Epithelial cell of esophagus (primary cell): ENCODE measurements around the gene EHD3.

Experiments
- DNase-seq: peaks from one replicate; pipeline ENCODE4 v3.0.0; 2010; ENCODE audit warnings: low read depth
- H3K4me3 ChIP-seq: 2 replicates; pipeline ENCODE4 v1.5.1; 2011; ENCODE audit warnings: mild to moderate bottlenecking, low read length, control low read depth
- TF ChIP-seq, protein P1 (sequence below): IDR thresholded peaks from 2 replicates; pipeline ENCODE4 v1.5.1; 2011; ENCODE audit warnings: low read depth, mild to moderate bottlenecking, low read length, control low read depth, inconsistent platforms; ENCODE audit not compliant: insufficient read depth; ENCODE audit errors: missing control alignments

EHD3 gene

DNA sequence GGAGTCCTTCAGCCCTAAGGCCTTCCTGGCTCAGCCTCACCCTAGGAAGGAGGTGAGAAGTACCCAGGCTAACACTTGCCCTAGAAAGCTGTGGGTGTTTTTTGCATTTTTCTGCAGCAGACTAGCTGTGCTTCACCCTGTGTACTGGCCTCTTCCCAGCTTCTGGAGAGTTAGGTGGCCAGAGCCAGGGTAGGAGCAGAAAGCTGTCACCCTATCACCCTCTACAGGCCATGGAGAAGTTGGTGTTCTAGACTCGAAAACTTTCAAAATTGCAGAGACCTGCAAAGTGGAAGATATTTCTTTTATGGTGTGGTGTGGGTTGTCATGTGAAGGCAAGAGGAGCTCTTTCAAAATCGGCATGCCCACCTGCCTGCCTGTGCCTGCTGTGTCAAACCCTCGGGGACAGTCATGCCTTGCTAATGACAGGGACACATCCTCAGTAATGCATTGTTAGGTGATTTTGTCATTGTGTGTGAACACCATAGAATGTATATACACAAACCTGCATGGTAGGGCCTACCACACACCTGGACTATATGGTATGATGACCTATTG, 29.8 kb downstream of the EHD3 start:
- no peak for DNase-seq

DNA sequence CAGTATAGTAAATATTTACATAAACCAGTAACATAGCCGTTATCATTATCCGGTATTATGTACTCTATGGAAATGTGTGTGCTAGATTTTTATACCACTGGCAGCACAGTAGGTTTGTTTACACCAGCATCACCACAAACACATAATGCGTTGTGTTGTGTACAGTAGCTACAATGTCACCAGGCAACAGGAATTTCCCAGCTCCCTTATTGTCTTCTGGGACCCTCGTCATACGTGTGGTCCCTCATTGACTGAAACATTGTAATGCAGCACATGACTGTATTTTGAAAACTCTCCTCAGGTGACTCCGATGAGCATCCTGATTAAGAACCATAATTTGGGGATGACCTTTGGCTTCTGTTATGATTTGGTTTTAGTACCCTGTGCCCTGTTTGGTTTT, 31.3 kb downstream of the EHD3 start:
- no peak for DNase-seq
- H3K4me3 ChIP-seq, result no peak overlapping the region
- TF ChIP-seq, protein P1, sequence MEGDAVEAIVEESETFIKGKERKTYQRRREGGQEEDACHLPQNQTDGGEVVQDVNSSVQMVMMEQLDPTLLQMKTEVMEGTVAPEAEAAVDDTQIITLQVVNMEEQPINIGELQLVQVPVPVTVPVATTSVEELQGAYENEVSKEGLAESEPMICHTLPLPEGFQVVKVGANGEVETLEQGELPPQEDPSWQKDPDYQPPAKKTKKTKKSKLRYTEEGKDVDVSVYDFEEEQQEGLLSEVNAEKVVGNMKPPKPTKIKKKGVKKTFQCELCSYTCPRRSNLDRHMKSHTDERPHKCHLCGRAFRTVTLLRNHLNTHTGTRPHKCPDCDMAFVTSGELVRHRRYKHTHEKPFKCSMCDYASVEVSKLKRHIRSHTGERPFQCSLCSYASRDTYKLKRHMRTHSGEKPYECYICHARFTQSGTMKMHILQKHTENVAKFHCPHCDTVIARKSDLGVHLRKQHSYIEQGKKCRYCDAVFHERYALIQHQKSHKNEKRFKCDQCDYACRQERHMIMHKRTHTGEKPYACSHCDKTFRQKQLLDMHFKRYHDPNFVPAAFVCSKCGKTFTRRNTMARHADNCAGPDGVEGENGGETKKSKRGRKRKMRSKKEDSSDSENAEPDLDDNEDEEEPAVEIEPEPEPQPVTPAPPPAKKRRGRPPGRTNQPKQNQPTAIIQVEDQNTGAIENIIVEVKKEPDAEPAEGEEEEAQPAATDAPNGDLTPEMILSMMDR, result no peak

More for the DNA sequence above, 29.8 kb downstream of the EHD3 start:
- H3K4me3 ChIP-seq, result no peak overlapping the region
- TF ChIP-seq, protein P1, result no peak

DNA sequence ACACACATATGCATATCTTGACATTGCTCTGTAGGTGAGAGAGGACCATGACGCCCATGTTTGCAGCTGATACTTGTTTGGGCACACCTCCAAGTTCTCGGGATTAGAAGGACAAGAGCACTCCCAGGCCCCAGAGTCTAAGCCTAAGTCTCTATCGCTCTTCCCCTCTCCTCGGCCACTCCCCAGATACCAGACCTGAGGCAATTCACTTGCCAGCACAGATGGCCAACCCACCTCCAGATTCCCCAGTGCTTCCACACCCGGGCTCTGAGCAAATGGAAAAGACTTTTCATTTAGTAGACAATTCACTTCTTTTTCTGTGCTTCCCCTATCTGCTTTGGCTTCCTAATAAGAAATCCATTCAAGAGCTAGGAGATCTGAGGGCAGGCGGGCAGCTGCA, 32.9 kb downstream of the EHD3 start:
- no peak overlapping the region for H3K4me3 ChIP-seq
- DNase-seq, result peak; percentile 43
- TF ChIP-seq, protein P1, result no peak

DNA sequence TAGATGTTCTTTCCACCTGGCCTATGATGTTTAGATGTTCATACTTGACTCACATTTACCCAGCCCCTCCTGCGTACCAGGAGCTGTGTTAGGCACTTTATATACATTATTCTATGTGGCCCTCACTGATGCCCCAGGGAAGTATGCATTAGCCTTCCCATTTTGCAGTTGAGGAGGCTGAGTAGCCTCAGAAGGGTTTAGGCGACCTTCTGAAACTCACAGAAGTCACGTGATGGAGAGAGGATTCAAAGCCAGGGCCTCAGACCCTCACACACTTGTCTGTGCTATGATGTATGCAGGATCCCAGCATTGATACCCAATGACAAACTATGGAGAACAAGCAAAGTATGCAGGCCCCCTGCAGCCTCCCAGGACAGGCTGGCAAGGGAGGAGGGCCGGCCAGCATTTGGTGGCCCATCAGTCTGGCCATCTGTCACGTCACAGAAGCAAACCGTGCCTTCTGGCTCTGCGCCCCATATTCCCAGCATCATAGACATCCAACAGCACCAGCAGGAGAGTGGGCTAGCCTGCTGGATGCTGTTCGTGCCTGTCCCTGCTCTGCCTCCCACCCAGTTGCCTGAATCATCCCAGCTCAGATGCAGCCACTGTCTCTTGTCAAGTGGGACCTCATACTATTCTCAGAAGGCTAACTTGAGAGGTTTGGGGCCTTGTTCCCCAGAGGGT, 33.6 kb downstream of the EHD3 start:
- TF ChIP-seq, protein P1, result no peak
- H3K4me3 ChIP-seq, result no peak overlapping the region
- DNase-seq, result no peak

DNA sequence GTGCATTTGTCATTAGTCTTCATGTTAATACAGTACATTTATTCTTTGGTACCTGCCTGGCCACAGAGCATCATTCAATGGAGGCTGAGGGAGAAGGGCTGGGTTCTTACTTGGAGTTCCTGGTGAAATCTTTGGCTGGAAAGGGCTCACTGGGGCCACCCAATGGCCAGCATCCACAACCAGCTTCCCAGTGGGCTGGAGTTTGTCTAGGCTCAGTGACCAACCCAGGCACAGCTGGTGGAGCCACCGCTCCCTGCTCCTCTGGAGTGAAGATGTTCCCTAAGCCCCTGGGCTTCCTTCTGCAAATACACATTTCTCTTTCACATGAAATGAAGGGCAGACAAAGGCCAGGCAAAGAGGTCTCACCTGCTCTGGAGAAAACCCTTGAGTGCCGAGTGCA, 34.4 kb downstream of the EHD3 start:
- peak; percentile 14 for DNase-seq
- H3K4me3 ChIP-seq, result no peak overlapping the region
- TF ChIP-seq, protein P1, result peak; percentile 26

DNA sequence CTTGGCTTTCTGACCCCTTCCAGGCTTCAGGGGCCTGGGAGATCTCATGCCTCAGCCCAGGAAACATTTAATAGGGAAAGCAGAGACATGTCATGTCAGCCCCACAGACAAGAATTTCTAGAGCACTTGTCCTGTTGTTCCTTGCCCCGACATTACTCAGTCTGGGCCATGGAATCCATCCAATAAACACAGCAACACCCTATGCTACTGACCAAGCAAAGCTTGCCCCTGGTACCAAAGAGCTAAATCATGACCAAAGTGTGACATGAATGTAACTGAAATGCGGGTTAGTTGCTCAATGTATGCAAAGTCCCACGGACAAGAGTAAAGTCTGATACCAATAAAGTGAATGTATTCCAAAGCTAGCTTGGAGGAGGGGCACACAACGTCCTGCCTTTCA, 35.1 kb downstream of the EHD3 start:
- TF ChIP-seq, protein P1, result no peak
- H3K4me3 ChIP-seq, result no peak overlapping the region
- DNase-seq, result peak; percentile 48

DNA sequence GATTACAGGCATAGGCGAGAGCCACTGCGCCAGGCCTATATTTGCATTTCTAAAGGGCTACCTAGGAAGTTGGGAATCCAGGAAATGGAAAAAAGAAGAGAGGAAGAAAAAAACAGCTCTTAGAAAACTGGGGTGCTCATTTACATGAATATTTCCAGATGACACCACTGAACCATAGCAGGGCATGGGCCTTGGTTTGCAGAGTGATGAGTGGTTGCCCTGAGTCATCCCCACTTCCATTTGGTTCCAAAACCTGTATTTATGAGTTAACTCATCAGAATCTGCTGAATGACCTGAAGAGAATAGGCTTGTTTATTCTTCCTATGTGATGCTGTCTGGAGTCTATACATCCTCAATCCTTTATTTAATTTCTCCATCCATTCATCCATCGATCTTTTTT, 36.2 kb downstream of the EHD3 start:
- TF ChIP-seq, protein P1, result no peak
- peak; percentile 92 for DNase-seq
- H3K4me3 ChIP-seq, result no peak overlapping the region
